ENCODE data around the gene SCAPER.
"Not testable (repeated sequence)": the region's sequence is repeated elsewhere in the genome, so short reads cannot be mapped to it uniquely, and the experiment has no call there.

SCAPER gene

DNA sequence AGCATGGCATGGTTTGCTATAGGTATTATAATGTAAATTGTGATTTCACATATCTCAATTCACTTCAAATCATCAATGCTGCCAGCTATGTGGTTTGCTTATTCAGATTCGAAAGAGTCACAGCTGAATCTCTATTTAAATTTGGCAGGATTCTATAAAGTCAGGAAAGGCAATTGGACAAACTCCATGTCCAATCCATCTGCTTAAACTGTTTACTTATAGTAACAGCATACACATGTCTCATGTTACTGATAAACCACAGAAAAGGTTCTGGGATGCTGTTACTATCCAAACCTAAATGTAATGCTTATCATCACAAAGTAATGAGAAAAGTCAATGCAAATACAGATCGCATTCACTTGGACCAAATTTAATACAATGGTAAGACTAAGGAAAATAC, 338.9 kb downstream of the SCAPER start:
- DNase-seq: no peak

DNA sequence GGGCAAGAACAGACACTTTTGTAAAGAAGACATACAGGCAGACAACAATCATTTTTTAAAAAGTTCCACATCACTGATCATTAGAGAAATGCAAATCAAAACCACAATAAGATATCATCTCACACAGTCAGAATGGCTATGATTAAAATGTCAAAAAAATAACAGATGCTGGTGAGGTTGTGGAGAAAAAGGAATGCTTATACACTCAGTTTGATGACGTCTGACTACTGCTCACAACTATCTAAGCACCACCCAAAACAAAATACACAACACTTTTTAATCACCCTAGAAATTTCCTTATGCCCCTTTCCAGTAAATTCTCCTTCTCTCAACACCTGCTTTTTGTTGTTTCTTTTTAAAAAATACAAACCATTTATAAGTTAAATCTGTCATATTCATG, 339.8 kb downstream of the SCAPER start:
- no peak for DNase-seq

DNA sequence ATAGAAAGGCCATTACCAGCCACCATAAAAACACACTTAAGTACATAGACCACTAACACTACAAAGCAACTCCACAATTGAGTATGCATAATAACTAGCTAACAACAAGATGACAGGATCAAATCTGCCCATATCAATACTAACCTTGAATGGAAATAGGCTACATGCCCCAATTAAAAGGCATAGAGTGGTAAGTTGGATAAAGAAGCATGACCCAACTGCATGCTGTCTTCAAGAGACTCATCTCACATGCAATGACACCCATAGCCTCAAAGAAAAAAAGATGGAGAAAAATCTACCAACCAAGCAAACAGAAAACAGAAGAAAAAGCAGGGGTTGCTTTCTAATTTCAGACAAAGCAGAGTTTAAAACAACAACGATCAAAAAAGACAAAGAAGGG, 349.9 kb downstream of the SCAPER start:
- DNase-seq: no peak

DNA sequence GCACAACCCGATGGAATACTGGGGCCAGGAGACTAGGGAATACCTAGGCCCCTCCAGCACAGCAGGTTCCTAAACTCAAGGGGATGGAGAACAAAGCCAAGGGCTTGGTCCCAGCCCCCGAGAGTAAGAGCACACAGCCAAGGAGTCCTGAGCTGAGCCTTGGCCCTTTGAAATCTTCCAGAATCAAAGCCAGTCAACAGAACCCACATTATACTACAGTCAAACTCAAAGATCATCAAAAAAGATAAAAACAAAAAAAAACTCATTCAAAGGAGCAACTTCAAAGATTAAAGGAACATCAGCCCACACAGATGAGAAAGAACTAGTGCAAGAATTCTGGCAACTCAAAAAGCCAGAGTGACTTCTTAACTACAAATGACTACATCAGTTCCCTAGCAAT, 351.6 kb downstream of the SCAPER start:
- no peak for DNase-seq

DNA sequence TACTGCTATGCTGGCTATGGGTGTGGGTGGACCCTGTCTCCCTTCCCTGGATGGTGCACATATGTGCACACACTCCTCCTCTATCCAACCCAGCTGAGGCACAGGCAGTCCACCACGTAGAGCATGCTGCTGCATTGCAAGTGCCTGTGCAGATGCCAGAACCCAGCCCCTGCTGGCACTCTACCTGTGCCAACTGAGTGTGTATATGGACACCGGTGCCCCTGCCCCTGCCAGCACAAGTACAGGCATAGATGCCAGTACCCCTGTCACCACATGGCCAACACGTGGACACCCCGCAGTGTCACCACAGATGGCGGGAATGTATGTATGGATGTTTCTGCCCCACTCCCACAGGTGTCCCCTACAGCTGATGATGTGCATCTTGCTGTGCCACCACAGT, 352.0 kb downstream of the SCAPER start:
- DNase-seq: no peak

DNA sequence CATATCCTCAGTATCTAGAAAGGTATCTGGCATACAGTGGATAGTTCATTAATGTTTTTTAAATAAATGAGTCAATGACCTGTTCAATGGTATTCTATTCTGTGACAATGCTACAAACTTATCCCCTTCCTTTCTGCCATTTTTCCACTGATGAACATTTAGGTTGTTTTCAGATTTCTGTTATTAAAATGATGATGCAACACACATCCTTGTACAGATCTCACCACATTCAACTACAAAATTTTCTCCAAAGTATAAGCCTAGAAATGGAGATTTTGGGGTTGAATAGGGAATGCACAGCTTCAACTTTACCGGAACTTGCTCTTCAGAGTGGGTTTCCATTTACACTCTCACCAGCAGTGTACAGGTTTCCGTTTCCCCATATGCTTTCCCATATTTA, 358.3 kb downstream of the SCAPER start:
- no peak for DNase-seq

DNA sequence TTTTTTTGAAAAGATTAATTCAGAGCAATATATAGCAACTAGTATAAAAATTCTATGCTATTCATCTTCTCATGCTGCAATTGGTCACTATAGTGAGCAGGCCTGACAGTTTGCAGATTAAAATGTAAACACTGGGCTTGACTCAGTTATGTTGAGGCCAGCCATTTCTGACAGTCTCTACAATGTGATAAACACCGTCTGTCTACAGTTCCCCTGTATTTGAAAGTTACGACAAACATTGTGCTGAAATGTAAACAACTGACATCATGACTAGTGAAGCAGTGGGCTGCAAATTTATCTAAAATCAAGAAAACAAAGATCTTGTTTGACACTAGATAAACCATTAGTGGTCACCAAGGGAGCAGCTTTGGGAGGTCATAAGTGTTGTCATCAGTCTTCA, 371.1 kb downstream of the SCAPER start:
- no peak for DNase-seq

DNA sequence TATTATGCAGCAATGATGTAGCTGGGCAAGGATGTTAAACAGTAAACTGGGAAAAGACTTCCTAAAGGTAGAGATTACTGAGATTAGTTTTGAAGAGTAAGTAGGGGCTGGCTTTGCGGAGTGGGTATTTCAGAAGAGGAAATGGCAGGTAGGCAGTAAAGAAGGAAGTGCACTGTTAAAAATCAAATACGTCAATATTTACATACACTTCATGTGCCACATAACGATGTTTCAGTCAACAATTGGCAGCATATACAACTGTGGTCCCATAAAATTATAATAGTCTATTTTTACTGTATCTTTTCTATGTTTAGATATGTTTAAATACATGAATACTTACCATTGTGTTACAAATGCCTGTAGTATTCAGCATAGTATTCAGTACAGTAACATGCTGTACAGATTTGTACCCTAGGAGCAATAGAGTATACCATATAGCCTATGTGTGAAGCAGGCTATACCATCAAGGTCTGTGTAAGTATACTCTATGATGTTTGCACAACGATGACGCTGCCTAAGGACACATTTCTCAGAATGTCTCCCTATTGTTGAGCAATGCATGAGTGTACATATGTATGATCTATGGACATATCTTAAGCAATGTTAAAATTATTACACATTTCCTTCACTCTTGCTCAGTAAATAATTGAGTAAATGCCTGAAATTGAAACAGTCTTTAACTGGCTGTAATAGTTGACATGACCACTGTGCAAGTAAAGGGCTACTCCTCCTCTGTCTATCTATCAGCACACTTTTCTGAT, 371.9 kb downstream of the SCAPER start:
- DNase-seq: no peak

DNA sequence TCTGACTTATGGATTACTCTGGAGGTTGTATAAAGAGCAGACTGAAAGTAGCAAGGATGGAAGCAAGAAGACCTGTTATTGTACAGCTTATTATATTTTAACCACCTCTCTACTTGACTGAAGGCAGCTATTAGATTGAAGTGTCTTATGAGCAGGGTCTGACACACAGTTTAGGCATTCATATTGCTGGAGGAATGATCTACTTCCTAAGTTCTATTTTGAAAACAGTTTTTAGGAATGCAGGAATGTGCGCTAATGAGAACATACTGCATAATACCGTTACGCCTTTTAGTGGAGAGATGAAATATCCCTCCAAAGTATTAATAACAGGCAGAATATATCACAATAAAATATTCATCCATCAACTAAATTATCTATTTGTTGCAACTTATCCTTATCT, 375.2 kb downstream of the SCAPER start:
- no peak for DNase-seq

DNA sequence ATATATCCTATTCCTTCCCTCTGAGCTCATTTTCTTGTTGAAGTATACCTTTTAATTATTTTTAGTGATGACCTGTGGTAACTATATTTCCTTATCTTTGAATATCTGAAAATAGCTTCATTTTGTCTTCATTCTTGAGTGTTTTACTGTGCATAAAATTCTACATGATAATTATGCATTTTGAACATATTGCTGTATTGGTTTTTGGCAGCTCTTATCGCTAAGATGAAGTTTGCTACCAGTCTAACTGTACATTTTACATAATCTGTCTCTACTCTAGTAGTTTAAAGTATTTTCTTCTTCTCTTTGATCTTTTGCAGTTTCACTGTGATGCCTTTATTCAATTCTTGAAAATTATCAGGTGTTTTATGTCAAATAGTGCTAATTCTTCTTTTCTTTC, 379.0 kb downstream of the SCAPER start:
- DNase-seq: no peak

DNA sequence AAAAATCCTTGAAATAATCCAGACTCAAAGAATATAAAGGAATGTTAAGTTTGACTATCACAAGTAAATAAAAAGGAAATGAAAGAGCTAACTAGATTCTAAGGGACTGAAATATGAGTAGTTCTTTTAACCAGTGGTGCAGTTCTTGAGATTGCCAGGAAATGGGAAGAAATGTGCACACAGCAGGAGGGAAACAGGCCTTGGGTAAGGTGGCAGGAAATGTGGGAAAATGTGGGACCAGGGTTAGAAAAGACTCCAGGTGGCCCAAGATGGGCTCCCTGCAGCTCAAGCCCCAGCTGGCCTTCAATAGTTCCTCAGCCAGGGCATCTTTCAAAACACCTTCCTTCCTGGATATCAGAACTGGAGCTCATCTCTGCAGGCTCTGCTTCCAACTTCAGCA, 387.2 kb downstream of the SCAPER start:
- DNase-seq: no peak

DNA sequence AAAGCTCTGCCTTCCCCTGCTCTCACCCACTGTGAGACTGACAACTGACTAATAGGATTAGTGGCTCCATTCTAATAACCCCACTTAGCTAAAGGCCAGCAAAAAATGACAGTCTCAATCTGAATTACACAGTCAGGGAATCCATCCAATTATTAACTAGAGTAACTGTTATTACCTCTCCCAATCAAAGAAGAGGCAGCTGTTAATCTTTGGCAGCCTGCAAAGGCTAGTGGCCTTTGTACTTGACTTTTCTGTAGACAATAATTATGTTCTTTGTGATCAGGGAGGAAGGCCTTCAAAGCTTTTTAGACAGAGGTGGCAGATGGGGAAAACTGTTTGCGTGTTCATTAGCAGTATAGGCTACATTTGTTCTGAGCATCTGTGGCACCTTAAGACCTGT, 390.9 kb downstream of the SCAPER start:
- no peak for DNase-seq

DNA sequence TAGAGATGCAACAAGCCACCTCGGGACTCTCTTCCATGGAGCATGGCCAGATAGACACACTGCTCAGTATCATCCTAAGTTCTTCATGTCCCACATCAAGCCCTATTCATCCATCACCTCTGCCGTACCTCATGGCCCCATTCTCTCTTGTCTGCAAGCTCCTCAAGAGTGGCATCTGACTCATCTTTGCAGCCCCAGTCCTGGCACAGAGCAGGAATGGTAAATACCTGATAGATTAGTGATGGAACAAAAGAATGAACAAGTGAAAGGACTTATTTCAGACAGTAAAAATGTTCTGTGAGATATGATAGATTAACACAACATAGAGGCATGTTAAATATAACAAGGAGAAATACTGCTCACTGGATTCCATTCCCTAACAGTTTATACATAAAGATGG, 392.2 kb downstream of the SCAPER start:
- DNase-seq: no peak

DNA sequence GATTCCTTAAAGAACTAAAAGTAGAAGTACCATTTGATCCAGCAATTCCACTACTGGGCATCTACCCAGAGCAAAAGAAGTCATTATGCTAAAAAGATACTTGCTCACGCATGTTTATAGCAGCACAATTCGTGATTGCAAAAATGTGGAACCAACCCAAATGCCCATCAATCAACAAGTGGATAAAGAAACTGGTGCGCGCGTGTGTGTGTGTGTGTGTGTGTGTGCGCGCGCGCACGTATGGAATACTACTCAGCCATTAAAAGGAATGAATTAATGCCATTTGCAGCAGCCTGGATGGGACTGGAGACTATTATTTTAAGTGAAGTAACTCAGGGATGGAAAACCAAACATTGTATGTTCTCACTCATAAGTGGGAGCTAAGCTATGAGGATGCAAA, 394.5 kb downstream of the SCAPER start:
- DNase-seq: not testable (repeated sequence)

DNA sequence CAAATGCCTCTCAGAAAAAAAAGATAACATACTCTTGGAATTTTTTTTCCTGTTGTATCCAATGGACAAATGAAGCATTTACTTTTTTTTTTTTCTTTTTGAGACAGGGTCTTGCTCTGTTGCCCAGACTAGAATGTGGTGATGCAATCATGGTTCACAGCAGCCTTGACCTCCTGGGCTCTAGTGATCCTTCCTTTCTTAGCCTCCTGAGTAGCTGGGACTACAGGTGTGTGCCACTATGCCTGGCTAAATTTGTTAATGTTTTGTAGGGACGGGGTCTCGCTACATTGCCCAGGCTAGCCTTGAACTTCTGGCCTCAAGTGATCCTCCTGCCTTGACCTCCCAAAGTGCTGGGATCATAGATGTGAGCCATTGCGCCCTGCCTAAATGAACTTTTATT, 401.3 kb downstream of the SCAPER start:
- DNase-seq: no peak

DNA sequence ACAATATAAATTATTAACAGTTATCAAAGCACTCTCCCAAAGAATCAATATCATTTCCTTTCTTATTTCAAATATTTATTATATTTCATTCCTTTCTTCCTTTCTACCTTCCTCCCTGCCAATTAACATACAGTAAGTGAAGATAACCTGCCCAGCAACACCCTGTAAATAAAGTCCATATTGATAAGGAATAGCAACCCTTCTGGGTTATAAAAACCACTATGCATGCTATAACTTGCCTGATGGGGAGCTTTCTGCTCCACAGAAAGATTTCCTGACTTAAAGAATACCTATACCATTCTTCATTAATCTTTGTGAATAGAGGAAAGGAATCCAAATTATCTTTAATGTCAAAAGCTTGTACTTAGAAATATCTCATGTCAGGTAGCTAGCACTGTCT, 402.0 kb downstream of the SCAPER start:
- no peak for DNase-seq

DNA sequence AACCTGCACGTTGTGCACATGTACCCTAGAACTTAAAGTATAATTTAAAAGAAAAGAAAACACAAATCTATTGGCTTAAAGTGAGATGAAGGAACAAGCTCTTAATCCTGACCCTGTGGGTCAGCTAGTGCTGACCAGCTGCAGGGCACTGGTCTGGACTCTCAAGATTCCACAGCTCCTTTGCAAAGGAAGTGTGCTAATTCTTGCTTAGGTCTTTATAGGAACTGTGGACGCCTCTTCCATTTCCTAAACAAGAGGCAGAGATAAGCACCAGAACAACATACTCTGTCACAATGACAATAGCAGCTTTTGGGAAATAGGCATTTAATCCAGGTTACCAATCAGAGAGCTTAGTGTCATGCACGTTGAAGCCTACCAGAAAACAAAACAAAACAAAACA, 402.5 kb downstream of the SCAPER start:
- no peak for DNase-seq

DNA sequence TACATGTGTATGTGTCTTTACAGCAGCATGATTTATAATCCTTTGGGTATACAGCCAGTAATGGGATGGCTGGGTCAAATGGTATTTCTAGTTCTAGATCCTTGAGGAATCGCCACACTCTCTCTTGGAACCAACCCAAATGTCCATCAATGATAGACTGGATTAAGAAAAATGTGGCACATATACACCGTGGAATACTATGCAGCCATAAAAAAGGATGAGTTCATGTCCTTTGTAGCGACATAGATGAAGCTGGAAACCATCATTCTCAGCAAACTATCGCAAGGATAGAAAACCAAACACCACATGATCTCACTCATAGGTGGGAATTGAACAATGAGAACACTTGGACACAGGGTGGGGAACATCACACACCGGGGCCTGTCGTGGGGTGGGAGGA, 403.0 kb downstream of the SCAPER start:
- not testable (repeated sequence) for DNase-seq

DNA sequence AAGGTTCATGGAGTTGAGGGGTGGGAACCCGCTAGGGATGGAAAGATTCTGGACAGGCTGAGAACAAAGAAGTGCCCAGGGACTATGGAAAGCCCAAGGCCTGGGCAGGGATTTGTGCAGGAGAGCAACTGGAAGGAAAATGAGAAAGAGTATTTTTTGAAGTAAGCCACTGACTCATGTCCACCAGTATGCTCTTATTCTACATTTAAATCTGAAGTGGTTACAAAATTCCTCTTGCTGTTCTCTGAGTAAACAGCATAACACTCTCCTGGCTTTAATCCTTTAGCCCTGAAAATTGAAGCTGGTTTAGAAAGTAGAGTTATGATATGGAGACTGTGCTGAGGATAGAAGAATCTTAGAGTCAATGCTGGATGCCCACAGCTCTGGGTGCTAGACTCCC, 403.4 kb downstream of the SCAPER start:
- DNase-seq: no peak

DNA sequence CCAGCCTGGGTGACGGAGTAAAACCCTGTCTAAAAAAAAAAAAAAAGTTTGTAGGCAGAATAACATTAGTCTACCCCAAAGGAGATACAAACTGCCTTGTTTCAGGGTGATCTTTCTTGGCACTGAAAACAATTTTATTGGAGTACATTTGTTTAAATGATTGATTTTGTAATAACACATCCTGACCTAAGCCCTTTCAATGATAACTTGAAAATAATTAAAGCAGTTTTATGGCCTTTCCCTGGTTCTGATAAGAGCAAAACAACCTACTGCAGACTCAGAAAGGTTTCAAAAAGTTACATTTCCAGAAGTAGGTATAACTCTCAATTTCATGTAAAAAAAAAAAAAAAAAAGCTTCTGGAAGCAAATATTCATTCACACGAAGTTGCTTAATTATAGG, 404.1 kb downstream of the SCAPER start:
- no peak for DNase-seq

DNA sequence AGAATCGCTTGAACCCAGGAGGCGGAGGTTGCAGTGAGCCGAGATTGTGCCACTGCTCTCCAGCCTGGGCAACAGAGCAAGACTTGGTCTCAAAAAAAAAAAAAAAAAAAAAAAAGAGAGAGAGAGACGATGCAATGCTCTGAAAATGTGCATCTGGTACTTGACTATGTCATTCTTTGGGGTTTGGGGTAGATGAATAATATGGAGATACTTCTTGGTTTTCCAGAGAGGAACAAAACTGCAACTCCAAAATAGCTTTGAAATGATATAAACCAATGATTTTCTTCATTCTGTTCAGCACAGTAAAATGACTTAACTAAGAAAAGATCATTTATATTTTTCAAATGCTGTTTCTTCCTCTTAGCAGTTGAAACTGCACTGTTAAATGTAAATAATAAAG, 409.7 kb downstream of the SCAPER start:
- no peak for DNase-seq

DNA sequence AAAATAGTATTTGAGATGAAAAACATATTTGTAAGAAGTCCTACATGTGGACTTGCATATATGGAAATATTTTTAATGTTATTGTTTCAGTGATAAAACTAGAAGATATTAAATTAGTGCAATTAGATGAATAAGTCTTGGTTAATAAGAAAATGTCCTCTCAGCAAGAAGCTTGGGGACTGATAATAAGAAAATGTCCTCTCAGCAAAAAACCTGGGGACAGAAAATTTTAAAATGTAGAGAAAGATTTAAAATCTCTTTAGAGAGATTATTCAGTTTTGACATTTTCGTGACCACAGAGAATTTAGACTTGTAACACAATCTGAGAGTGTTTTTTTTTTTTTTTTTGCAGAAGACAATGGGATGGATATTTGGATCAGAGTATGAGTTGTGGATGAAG, 412.6 kb downstream of the SCAPER start:
- no peak for DNase-seq

DNA sequence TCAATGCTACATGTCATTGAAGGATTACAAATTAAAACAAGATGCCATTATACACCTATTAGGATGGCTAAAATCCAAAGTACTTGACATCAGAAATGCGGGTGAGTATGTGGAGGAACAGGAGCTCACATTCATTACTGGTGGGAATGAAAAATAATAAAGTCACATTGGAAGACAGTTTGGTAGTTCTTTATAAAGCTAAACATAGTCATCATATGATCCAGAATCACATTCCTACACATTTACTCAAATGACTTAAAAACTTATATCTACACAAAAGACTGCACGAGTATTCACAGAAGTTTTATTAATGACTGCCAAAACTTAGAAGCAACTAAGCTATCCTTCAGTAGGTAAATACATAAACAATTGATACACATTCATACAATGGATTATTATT, 421.4 kb downstream of the SCAPER start:
- DNase-seq: no peak

DNA sequence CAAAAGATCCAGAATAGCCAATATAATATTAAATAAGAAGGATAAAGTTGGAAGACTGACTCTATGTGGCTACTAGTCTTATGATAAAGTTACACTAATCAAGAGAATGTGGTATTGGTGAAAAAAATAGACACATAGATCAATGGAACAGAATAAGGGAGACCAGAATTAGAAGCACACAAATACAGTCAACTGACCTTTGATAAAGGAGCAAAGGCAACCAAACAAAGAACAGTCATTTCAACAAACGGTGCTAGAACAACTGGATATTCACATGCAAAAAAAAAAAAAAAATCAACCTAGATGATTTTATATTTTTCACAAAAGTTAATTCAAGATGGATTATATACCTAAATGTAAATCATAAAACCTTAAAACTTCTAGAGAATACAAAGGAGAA, 422.1 kb downstream of the SCAPER start:
- DNase-seq: no peak

DNA sequence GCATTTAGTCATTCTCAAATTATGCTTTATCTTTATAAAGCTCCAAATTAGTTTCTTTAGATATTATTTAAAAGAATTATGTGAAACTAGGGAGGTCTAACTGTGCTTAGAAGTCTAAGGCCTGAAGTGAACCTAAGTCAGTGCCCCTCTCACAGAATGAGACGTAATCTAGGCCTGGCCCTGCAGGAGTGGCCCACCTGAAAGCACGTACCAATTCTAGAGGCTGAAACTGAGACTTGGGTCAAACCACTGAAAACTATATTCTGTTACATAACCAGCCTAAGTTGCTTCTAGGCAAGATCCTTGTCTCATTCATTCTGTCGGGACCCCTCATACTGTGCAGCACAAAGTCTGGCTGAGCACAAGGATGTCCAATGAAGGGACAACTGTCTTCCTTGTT, 424.9 kb downstream of the SCAPER start:
- DNase-seq: no peak

DNA sequence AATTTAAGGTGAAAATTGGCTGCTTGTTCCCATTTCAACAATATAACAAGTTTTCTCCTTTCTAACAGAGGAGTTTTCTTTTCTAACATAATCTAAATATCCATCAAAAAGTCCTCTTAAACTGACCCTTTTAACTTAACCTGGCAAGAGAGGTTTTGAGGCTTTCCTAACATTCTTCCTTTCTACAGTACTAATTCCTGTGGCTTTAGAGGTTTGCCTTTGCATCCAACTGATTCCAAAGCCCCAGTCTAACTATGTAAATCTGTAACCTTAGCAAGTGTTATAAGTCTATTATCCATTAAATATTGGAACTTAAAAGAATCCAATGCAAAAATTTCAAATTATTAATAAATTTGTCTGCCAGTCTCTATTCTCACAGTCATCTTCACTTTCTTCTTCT, 434.4 kb downstream of the SCAPER start:
- DNase-seq: no peak

Data from activated gamma-delta T cell (primary cell).